HG02973 (cell line): Measurements from ENCODE around the gene MFSD6.
"Not testable (repeated sequence)": the region's sequence is repeated elsewhere in the genome, so short reads cannot be mapped to it uniquely, and the experiment has no call there.

ENCODE experiments used
- ATAC-seq: cut with Tn5 transposase; IDR thresholded peaks from one replicate; pipeline ENCODE4 v1.9.1; 2021; ENCODE audit warnings: moderate library complexity; ENCODE audit not compliant: unreplicated experiment

The MFSD6 gene

DNA sequence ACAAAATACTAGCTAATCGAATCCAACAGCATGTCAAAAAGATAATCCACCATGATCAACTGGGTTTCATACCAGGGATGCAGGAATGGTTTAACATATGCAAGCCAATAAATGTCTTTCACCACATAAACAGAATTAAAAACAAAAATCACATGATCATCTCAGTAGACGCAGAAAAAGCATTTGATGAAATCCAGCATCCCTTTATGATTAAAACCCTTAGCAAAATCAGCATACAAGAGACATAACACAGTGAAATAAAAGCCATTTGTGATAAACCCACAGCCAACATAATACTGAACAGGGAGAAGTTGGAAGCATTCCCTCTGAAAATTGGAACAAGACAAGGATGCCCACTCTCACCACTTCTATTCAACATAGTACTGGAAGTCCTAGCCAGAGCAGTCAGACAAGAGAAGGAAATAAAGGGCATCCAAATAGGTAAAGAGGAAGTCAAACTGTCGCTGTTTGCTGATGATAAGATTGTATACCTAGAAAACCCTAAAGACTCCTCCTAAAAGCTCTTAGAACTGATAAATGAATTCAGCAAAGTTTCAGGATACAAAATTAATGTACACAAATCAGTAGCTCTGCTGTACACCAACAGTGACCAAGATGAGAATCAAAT lies 86.6 kb downstream of the MFSD6 start:
- ATAC-seq = not testable (repeated sequence)

DNA sequence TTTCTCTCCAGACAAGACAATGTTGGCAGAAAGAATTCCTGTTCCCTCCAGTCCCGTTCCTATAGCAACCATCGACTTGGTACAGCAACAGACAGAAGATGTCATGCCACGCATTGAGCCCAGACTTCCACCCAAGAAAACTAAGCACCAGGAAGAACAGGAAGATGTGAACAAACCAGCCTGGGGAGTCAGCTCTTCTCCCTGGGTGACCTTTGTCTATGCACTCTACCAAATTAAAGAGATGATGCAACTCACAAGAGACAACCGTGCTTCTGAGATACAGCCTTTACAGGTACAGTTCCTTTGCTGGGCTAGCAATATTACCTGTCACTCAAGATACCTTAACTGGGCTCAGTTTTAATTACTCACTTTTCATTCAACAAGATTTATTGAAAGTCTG lies 89.3 kb downstream of the MFSD6 start:
- no peak for ATAC-seq

GRCh38 chr2:190499273-190499672 lies 91.1 kb downstream of the MFSD6 start:
- ATAC-seq = no peak

DNA sequence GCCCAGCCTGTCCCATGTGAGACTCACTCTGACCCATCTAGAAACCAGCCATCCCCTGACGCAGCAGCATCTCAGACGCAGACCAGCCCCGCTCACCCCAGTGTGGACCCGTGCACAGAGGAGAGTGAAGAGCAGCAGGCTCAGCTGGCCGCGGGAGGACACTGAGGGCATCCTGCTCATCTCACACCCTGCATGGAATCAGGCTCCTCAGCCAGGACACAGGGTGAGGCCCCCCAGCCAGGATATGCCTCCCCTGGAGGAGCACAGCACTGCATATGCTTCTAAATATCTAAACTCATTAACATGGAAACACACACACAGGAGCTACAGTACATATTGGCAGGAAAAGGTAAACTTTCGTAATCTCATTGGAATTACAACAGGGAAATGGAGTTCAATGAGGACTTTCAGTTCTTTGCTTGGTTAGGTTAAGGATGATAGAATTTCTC lies 91.9 kb downstream of the MFSD6 start:
- no peak for ATAC-seq

- no peak for ATAC-seq
Measured at GRCh38 chr2:190501231-190501630, 93.1 kb downstream of the MFSD6 start.

GRCh38 chr2:190501702-190502407 lies 93.7 kb downstream of the MFSD6 start:
- ATAC-seq = no peak

GRCh38 chr2:190503088-190503487 lies 94.9 kb downstream of the MFSD6 start:
- ATAC-seq = no peak

GRCh38 chr2:190504912-190505311 lies 96.8 kb downstream of the MFSD6 start:
- ATAC-seq = no peak

- no peak for ATAC-seq
Measured at GRCh38 chr2:190505696-190506095, 97.5 kb downstream of the MFSD6 start.

DNA sequence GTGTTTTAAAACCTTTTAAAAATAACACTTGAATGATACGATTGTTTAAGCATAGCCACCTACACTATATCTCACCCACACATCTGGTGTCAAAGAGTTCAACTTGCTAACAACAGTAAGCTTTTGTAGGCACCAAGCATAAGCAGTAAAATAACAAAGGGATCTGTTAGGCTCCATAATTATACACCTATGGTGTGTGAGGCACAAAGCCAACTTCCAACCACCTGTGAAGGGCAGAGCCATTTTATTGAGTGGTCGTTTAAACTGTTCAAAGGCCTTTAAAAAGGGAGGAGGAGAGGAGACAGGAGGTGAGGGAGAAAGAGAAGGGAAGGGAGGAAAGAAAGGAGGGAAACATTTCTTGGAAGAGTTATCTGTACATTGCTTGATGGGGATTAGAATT lies 98.5 kb downstream of the MFSD6 start:
- ATAC-seq = no peak

- ATAC-seq = no peak
Measured at GRCh38 chr2:190507135-190507534, 99.0 kb downstream of the MFSD6 start.

- not testable (repeated sequence) for ATAC-seq
Measured at GRCh38 chr2:190509895-190510294, 101.7 kb downstream of the MFSD6 start.

DNA sequence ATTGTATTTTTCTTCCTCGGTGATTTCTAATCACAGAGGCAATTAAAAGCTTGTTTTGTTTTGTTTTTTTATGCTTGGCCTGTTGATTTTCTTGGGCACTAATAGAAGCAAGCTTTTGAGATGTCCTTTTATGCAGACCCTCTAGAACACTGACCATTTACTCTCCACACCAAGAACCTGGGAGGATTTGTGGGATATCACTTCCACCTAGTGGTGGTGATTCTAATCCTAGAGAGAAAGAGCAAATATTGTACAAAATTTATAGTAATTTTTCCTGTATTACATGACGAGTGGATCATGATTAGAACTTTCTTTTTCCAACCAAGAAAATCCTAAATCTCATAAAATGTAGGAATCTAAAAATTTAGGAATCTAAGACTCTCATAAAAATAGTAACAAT lies 102.9 kb downstream of the MFSD6 start:
- no peak for ATAC-seq

DNA sequence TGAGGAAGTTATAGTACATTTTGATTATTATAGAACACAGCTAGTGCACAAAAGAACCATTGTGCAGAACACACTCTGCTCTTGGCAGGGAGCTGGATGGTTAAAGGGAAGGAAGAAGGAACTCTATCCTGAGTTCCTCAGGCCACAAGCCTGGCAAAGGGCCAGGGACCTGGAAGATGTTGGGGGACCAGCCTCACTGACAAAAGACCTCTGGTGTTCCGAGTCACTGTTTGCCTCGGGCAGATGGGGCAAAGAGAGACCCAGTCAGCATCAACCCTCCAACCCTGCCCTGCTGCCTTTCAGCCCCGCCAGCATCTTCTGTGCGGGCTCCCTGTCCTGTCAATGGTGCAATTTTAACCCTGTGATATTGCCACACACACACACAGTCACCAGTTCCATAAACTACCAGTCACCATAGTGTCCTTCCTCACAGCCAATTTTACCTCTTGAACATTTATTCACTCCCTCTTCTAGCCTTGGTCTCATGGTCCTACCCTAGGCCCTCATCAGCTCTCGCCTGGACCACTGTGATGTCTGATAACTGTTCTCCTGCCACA lies 104.5 kb downstream of the MFSD6 start:
- ATAC-seq = no peak

DNA sequence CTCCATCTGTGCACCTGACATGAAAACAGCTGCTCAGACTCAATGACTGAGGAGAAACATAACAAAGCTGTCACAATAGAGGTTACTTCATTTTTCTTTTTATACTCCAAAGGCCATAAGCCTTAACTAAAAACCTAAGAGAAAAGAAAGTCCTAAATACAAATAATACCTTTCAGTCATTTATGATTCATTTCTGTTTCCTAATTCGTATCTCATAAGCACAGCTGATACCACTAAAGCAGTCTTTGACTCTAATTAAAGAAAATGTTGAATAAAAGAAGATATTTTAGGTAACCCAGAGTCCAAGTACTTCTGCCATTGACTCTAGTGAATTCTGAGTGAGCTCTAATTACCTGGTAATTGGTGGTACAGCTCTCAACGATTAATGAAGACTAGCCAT lies 105.7 kb downstream of the MFSD6 start:
- ATAC-seq = no peak

- ATAC-seq = no peak
Measured at GRCh38 chr2:190514676-190515075, 106.5 kb downstream of the MFSD6 start.

- no peak for ATAC-seq
Measured at GRCh38 chr2:190515687-190516086, 107.5 kb downstream of the MFSD6 start.

DNA sequence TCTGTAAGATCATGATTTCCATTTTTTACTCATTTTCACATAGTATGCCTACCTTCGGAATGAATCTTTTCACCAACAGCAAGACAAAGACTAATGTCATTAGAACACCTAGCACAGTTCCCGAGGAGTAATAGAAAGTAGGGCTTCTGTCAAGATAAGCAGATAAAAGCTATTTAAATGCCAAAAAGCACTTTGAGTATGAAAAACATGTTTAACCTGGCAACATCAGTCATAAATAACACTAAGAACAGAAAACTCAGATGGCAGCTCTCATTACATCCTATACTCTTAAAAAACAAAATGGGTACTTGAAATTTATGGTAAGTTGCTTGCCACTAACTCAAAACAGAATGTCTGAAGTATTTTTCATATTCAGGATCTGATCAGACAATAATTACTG lies 109.3 kb downstream of the MFSD6 start:
- ATAC-seq = no peak

GRCh38 chr2:190519975-190520767 lies 112.0 kb downstream of the MFSD6 start:
- no peak for ATAC-seq

DNA sequence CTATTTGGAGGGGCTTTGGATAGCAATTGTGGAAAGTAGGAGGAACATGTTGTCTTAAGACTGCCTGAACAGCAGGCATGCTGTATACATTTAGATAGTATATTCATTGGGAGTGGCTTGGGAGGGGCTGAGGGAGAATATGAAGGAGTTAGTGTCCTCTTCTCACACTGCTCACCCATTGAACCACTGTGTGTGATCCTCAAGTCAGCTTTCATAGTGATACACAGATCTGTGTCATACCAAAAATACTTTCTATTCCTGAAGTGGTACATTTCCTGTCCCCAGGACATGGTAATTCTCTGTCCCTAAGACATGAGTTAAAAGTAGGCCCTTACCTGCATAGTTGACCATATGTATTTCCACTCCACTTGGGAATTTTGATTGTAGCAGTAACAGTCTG lies 116.8 kb downstream of the MFSD6 start:
- ATAC-seq = no peak

DNA sequence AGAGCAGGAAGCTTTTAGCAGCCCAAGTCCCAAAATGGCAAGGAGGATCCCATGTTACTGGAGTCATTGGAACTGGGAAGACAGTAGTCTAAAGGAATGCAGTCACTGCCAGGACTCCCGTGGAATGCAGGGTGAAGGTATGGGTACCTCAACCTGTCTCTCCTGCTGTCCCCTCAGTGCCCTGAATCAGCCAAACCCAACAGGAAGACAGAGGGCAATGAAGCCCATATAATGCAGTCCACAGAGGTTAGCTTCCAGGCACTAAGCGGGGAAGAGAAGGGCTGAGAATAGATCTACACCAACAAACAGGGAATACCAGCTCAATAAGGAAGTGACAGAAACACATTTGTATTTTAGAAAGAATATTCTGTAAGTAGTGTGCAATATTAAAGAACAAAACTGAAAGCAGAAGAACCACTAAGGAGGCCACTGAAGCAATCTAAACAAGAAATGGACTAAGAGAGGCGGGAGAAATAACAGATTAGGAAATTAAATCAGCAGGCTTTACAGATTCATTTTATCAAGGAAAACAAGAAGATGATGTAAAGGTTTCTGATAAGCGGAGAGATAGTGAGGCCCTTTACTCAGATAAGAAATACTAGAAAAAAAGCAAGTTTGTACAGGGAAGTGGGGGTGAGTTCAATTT lies 118.1 kb downstream of the MFSD6 start:
- ATAC-seq = no peak
